Neural cell (in vitro differentiated cells): ENCODE results near the gene ACTG1.

Experiments used
- CTCF ChIP-seq: fragments of 450-650 bp; IDR thresholded peaks from 2 replicates; pipeline ENCODE4 v1.5.1; 2014; ENCODE audit warnings: antibody characterized with exemption, mild to moderate bottlenecking, moderate library complexity; ENCODE audit not compliant: poor library complexity, severe bottlenecking
- EP300 ChIP-seq: fragments of 450-650 bp; conservative IDR thresholded peaks from 2 replicates; pipeline ENCODE4 v1.6.1; 2014; ENCODE audit warnings: antibody characterized with exemption, mild to moderate bottlenecking, moderate library complexity; ENCODE audit not compliant: poor library complexity, severe bottlenecking
- POLR2AphosphoS5 ChIP-seq: IDR thresholded peaks from 2 replicates; pipeline ENCODE4 v1.6.1; 2012
- RAD21 ChIP-seq: fragments of 450-650 bp; conservative IDR thresholded peaks from 2 replicates; pipeline ENCODE4 v1.6.1; 2014; ENCODE audit warnings: antibody characterized with exemption, mild to moderate bottlenecking, moderate library complexity
- REST ChIP-seq: IDR thresholded peaks from 2 replicates; pipeline ENCODE4 v1.6.1; 2012; ENCODE audit warnings: borderline replicate concordance
- TAF1 ChIP-seq: IDR thresholded peaks from 2 replicates; pipeline ENCODE4 v1.6.1; 2012; ENCODE audit warnings: low read depth

GRCh38 chr17:81483085-81483861 is 29.3 kb downstream of the ACTG1 start:
- no peak for TF ChIP-seq RAD21
- no peak for TF ChIP-seq EP300
- TF ChIP-seq CTCF = no peak
- no peak for TF ChIP-seq POLR2AphosphoS5
- TF ChIP-seq REST = no peak
- no peak for TF ChIP-seq TAF1
